Measurements from ENCODE around the gene ANP32E. TPM values are rescaled to one million over a fixed set of nuclear protein-coding genes. Genes with fewer than 3 reads are reported as not detected.
"Not testable (repeated sequence)": the region's sequence is repeated elsewhere in the genome, so short reads cannot be mapped to it uniquely, and the experiment has no call there.

ANP32E gene
- total RNA-seq, 4 donors from 2014 or later = 14.8 to 25.1 (median 21.6) TPM

GRCh38 chr1:150212070-150212469, 23.8 kb downstream of the ANP32E start:
- 92 to 96% methylated on average over 7 to 9 of the region's 9 CpGs for WGBS, 2 donors (ENCODE audit: low coverage in 1 of 2)
- no peak for TF ChIP-seq EP300 (IDR thresholded peaks at IDR 0.05)
- no peak for TF ChIP-seq POLR2AphosphoS5 (IDR thresholded peaks at IDR 0.05)
- TF ChIP-seq, protein P1, sequence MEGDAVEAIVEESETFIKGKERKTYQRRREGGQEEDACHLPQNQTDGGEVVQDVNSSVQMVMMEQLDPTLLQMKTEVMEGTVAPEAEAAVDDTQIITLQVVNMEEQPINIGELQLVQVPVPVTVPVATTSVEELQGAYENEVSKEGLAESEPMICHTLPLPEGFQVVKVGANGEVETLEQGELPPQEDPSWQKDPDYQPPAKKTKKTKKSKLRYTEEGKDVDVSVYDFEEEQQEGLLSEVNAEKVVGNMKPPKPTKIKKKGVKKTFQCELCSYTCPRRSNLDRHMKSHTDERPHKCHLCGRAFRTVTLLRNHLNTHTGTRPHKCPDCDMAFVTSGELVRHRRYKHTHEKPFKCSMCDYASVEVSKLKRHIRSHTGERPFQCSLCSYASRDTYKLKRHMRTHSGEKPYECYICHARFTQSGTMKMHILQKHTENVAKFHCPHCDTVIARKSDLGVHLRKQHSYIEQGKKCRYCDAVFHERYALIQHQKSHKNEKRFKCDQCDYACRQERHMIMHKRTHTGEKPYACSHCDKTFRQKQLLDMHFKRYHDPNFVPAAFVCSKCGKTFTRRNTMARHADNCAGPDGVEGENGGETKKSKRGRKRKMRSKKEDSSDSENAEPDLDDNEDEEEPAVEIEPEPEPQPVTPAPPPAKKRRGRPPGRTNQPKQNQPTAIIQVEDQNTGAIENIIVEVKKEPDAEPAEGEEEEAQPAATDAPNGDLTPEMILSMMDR (IDR thresholded peaks at IDR 0.05) = no peak
- TF ChIP-seq POLR2A (IDR thresholded peaks at IDR 0.05) = no peak
- no peak for ATAC-seq

DNA sequence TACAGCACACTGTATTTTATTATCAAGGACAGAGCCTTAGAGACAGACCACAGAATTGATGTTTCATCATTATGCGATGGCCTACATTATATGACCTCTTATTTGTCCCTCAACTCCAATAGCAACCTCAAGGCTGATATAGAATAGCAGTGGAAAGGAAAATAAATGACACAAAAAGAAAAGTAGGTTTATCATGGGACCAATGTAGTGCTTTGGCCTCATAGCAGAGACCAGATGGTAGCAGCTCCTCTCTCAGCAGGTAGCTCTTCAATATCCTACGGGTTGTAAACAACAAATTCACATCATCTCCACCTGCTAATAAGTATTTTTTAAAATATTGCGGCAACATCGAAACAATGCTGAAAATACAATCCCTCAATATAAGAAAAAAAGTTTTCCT, 25.2 kb downstream of the ANP32E start:
- WGBS, 2 donors (ENCODE audit: low coverage in 1 of 2) = 87 to 92% methylated on average over 4 of the region's 4 CpGs
- no peak for ATAC-seq
- Histone ChIP-seq H3K27ac (no peak overlapping the region), H3K9me3 (no peaks in the 10 kb centered on the region), H3K36me3 (no peaks in the 10 kb centered on the region), H3K4me1 (peaks cover 0 to 13% (median 0%) of the 10 kb centered on the region in 3 donors), H3K27me3 (no peaks in the 10 kb centered on the region), H3K4me3 (no peak overlapping the region)
- no peak for TF ChIP-seq POLR2AphosphoS5 (IDR thresholded peaks at IDR 0.05)
- TF ChIP-seq EP300 (IDR thresholded peaks at IDR 0.05) = no peak
- TF ChIP-seq, protein P1 (IDR thresholded peaks at IDR 0.05) = no peak
- no peak for TF ChIP-seq POLR2A (IDR thresholded peaks at IDR 0.05)

More at GRCh38 chr1:150212070-150212469, 23.8 kb downstream of the ANP32E start:
- H3K36me3 ChIP-seq = no peaks in the 10 kb centered on the region
- H3K9me3 ChIP-seq = no peaks in the 10 kb centered on the region
- no peaks in the 10 kb centered on the region for H3K27me3 ChIP-seq
- no peak overlapping the region for H3K27ac ChIP-seq
- H3K4me1 ChIP-seq = peaks cover 0 to 13% (median 0%) of the 10 kb centered on the region in 3 donors
- no peak overlapping the region for H3K4me3 ChIP-seq

GRCh38 chr1:150210091-150210490, 25.8 kb downstream of the ANP32E start:
- H3K9me3 ChIP-seq = no peaks in the 10 kb centered on the region
- no peak overlapping the region for H3K4me3 ChIP-seq
- no peak for ATAC-seq
- H3K36me3 ChIP-seq = no peaks in the 10 kb centered on the region
- no peak overlapping the region for H3K27ac ChIP-seq
- H3K4me1 ChIP-seq = peaks cover 0 to 13% (median 0%) of the 10 kb centered on the region in 3 donors
- TF ChIP-seq POLR2A (IDR thresholded peaks at IDR 0.05) (no peak), POLR2AphosphoS5 (IDR thresholded peaks at IDR 0.05) (no peak), EP300 (IDR thresholded peaks at IDR 0.05) (no peak)
- TF ChIP-seq, protein P1 (IDR thresholded peaks at IDR 0.05) = no peak
- no peaks in the 10 kb centered on the region for H3K27me3 ChIP-seq
- 87 to 100% methylated on average over 4 of the region's 4 CpGs for WGBS, 2 donors (ENCODE audit: low coverage in 1 of 2)

- WGBS, 2 donors (ENCODE audit: low coverage in 1 of 2) = 93% methylated on average over 5 of the region's 6 CpGs; no CpG with 5 or more reads in 1 of the 2 donors
- not testable (repeated sequence) for H3K27me3 ChIP-seq, ATAC-seq, H3K36me3 ChIP-seq, H3K27ac ChIP-seq, H3K9me3 ChIP-seq, H3K4me3 ChIP-seq, H3K4me1 ChIP-seq
Measured at GRCh38 chr1:150208460-150208859, 27.5 kb downstream of the ANP32E start.

DNA sequence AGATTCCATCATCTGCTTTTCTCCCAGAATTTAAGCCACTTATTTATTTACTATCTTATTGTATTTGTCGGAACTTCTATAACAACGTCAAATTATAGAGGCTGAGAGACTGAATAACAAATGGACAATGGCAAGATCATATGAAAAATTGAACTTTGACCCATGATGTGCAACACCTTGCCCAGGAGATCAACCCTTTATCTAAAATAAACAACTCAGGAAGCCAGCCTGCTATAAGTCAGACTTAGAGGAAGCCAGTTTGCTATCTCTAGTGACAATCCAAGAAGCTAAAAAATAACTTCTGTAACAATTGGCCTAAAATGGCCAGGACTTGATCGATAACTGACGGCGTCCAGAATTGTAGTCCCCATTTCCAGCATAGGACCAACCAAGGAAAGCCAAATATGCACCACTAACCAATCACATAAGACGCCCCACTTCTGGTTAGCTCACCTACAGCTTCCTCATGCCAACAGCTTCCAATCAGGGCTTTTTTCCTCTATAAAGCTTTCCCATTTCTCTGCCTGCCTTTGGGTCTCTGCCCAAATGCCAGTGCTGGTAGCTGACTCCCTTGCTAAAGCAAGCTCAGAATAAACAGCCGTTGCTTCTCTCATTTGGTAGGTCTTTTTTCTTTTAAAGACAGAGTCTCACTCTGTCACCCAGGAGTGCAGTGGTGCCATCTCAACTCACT, 28.5 kb downstream of the ANP32E start:
- TF ChIP-seq, protein P1 (IDR thresholded peaks at IDR 0.05) = no peak
- TF ChIP-seq POLR2AphosphoS5 (IDR thresholded peaks at IDR 0.05) (no peak), EP300 (IDR thresholded peaks at IDR 0.05) (no peak), POLR2A (IDR thresholded peaks at IDR 0.05) (no peak)
- no peaks in the 10 kb centered on the region for H3K36me3 ChIP-seq
- no peaks in the 10 kb centered on the region for H3K27me3 ChIP-seq
- WGBS, 2 donors (ENCODE audit: low coverage in 1 of 2) = 79 to 82% methylated on average over 5 to 7 of the region's 7 CpGs
- no peaks in the 10 kb centered on the region for H3K9me3 ChIP-seq
- H3K4me1 ChIP-seq = no peaks in the 10 kb centered on the region
- no peak for ATAC-seq
- H3K27ac ChIP-seq = no peak overlapping the region
- H3K4me3 ChIP-seq = no peak overlapping the region
